Thymus (tissue), 11 donors: Measurements from ENCODE around the gene C22orf31. TPM values are rescaled to one million over a fixed set of nuclear protein-coding genes. Genes with fewer than 3 reads are reported as not detected.
A peak's percentile ranks its signal among the peaks of the same experiment; 100 is the strongest.
"Not testable (repeated sequence)": the region's sequence is repeated elsewhere in the genome, so short reads cannot be mapped to it uniquely, and the experiment has no call there.

ENCODE experiments used
- DNase-seq, 9 donors: peaks; one replicate each; pipeline ENCODE4 v3.0.0-alpha.2; 2013; ENCODE audit warnings: low spot score in 9 of 9, low read depth in 6 of 9, missing footprints in 1 of 9
- H3K27ac ChIP-seq, 2 donors: one replicate each; pipeline ENCODE4 v1.5.1; 2013; ENCODE audit warnings: control low read depth in 1 of 2, low read depth in 1 of 2, low read length in 1 of 2, mild to moderate bottlenecking in 1 of 2, moderate library complexity in 1 of 2
- H3K27me3 ChIP-seq, 2 donors: one replicate each; pipeline ENCODE4 v1.5.1; 2013; ENCODE audit warnings: low read length in 1 of 2; ENCODE audit not compliant: control insufficient read depth in 2 of 2, insufficient read depth in 1 of 2
- H3K36me3 ChIP-seq, 2 donors: one replicate each; pipeline ENCODE4 v1.5.1; 2013; ENCODE audit warnings: low read length in 1 of 2, mild to moderate bottlenecking in 1 of 2, moderate library complexity in 1 of 2; ENCODE audit not compliant: control insufficient read depth in 2 of 2, insufficient read depth in 2 of 2
- H3K4me1 ChIP-seq, 2 donors: one replicate each; pipeline ENCODE4 v1.5.1; 2013; ENCODE audit warnings: low read length in 2 of 2; ENCODE audit not compliant: control insufficient read depth in 2 of 2, insufficient read depth in 2 of 2
- H3K4me3 ChIP-seq, 2 donors: one replicate each; pipeline ENCODE4 v1.5.1; 2013; ENCODE audit warnings: low read length in 2 of 2, control low read depth in 1 of 2, mild to moderate bottlenecking in 1 of 2
- H3K9me3 ChIP-seq, 2 donors: one replicate each; pipeline ENCODE4 v1.5.1; 2013; ENCODE audit warnings: low read length in 1 of 2, mild to moderate bottlenecking in 1 of 2; ENCODE audit not compliant: control insufficient read depth in 2 of 2, insufficient read depth in 1 of 2
- WGBS: extraction: QIAGEN DNeasy Blood & Tissue Kit; methylation state at CpG from one replicate; pipeline ENCODE4 v1.1.7; 2013; 5-methylcytosine and 5-hydroxymethylcytosine counted together
- polyA plus RNA-seq: library from polyadenylated mRNA; stranded (reverse); fragments of 200-250 nt; gene quantifications from one replicate; pipeline ENCODE4 v1.2.3, GENCODE V29; 2013
- total RNA-seq: library from RNA; stranded (reverse); fragments of 120-200 nt; gene quantifications from one replicate; pipeline ENCODE4 v1.2.4, GENCODE V29; 2013
- donor health status: healthy.

The C22orf31 gene
- total and polyA plus RNA-seq, 2 donors, result 0.80 to 1.7 TPM

DNA sequence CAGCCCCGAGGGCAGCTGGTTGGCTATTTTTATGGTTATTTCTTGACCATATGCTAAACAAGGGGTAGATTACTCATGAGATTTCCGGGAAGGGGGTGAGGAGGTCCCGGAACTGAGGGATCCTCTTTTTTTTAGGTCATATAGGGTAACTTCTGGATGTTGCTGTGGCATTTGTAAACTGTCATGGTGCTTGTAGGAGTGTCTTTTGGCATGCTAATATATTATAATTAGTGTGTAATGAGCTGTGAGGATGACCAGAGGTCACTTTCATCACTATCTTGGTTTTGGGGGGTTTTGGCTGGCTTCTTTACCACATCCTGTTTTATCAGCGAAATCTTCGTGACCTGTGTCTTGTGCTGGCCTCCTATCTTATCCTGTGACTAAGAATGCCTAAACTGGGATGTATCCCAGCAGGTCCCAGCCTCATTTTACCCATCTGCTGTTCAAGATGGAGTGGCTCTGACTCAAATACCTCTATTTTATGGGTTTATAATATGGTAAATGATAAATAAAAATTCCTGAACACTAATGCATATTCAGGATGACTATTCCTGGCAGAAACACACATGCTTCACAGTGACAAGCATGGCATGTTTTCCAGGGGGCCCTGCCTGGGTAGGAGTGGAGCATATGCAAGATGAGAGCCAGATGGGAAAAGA lies 22.4 kb upstream of the C22orf31 start:
- Histone ChIP-seq H3K27me3 (no peaks in the 10 kb centered on the region), H3K4me1 (peaks cover 20 to 29% of the 10 kb centered on the region in 2 donors), H3K4me3 (no peak overlapping the region), H3K9me3 (no peaks in the 10 kb centered on the region), H3K36me3 (peaks cover 0 to 6% of the 10 kb centered on the region in 2 donors), H3K27ac (no peak overlapping the region)
- WGBS, result 87% methylated on average over 5 of the region's 5 CpGs
- no peak for DNase-seq

DNA sequence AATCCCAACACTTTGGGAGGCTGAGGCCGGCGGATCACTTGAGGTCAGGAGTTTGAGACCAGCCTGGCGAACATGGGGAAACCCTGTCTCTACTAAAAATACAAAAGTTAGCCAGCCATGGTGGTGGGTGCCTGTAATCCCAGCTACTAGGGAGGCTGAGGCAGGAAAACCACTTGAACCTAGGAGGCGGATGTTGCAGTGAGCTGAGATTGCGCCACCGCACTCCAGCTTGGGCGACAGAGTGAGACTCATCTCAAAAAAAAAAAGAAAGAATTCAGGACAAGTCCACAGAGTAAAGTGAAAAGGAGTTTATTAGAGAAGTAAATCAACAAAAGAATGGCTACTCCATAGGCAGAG lies 21.9 kb upstream of the C22orf31 start:
- H3K4me3 ChIP-seq, H3K9me3 ChIP-seq, H3K27ac ChIP-seq, DNase-seq, H3K27me3 ChIP-seq, H3K36me3 ChIP-seq: not testable (repeated sequence)
- 98% methylated on average over 7 of the region's 7 CpGs for WGBS
- H3K4me1 ChIP-seq, result peaks cover 23 to 34% of the 10 kb centered on the region in 2 donors

DNA sequence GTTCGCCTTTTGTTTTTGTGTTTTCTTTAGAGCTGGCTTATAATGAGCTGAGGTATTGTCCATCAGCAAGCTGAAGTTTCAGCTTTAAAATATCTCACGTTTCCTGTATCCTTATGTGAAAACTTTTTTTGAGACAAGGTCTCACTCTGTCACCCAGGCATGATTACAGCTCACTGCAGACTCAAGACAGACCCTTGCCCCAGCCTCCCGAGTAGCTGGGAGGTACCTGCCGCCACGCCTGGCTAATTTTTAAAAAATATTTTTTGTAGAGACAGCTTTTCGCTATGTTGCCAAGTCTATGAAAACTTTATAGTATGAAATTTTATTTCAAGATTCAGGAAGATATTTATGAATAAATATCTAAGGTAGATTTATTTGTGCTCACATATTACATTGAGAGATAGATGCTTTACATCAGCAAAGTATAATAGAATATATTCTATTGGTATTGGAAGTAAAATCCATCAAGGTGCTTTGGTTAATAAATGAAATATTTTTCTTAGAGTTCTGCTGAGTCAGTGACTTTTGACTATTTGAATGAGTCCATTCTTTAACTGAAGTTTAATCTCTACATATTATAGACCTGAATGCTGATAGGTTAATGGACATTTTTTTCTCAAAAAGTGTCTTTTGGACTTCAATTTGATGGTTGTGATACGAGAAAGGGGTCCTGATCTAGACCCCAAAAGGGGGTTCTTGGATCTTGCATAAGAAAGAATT lies 21.4 kb upstream of the C22orf31 start:
- no peak overlapping the region for H3K4me3 ChIP-seq
- H3K27me3 ChIP-seq, result no peaks in the 10 kb centered on the region
- DNase-seq, result no peak
- peaks cover 0 to 6% of the 10 kb centered on the region in 2 donors for H3K36me3 ChIP-seq
- WGBS, result 92% methylated on average over 7 of the region's 7 CpGs
- peaks cover 26 to 38% of the 10 kb centered on the region in 2 donors for H3K4me1 ChIP-seq
- H3K27ac ChIP-seq, result no peak overlapping the region
- no peaks in the 10 kb centered on the region for H3K9me3 ChIP-seq

DNA sequence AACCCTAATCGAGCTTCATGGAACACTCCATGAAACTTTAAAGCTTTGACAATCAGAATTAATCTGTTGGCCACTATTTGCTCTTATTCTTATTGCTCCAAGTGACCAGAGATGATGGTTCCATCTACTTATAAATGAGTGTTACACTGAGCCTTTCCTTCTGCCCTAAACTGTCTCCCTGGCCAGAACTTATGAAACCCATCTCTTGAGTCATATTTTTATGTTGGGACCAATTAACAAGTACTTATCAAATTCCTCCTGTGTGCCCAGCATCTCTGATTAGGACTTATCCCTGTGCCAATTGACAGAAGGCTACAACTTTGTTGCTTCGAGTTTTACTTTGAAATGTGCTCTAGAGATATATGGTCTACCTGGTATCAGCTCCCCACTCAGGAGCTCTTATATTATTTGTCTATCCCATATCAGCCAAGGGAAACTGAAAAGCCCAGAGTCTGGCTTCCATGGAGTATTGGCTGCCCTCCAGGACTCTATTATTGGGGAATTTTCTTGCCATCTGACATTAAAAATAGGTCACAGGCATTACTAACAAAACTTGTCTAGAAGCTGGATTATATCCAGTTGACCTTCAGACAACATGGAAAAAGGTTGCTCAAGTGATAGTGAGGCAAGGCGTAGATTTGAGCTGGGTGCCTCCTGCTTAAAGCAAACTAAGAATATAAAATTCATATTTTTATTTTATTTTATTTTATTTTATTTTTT lies 20.0 kb upstream of the C22orf31 start:
- no peaks in the 10 kb centered on the region for H3K27me3 ChIP-seq
- no peak overlapping the region for H3K27ac ChIP-seq
- 94% methylated on average over 3 of the region's 3 CpGs for WGBS

DNA sequence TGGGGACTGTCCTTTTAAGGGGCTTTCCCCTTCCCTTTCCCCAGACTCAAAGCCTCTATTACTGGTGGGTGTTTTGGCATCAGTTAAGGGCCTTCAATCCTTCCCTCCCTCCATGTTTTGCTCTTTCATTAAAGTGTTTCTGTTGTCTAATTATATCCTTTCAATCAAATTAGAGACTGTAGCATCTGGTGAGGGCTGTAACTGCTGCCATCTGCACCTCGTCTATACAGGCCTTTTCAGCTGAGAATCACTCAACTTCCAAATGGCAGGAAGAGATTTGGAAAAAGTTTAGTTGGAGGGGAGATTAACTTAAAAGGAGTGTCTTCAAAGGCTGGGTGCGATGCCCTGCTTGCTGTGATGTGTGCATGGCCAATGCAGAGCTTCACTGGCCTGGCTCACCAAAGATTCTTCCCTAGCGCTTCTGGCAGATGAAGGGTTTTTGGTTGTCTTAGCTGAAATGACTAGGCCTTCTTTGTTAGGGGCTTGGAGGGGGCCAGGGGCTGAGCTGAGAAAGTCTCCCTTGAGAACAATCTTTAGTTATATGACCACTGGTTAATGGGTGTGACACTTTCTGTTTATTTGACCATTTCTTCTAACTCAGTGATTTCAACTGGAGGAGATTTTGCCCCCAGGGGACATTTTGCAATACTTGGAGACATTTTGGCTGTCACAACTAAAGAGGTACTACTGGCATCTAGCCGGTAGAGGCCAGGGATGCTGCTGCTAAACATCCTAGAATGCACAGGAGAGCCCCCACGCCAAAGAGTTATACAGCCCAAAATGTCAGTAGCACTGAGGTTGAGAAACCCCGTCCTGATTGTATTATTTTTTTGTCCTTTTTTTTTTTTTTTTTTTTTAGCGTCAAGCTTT lies 18.7 kb upstream of the C22orf31 start:
- H3K9me3 ChIP-seq, result no peaks in the 10 kb centered on the region
- no peaks in the 10 kb centered on the region for H3K27me3 ChIP-seq
- DNase-seq, result no peak
- H3K4me1 ChIP-seq, result peaks cover 34 to 54% of the 10 kb centered on the region in 2 donors
- WGBS, result 83% methylated on average over 7 of the region's 7 CpGs
- H3K27ac ChIP-seq, result peak overlapping the region in 1 of 2 donors; percentile 97
- H3K4me3 ChIP-seq, result no peak overlapping the region
- peaks cover 0 to 6% of the 10 kb centered on the region in 2 donors for H3K36me3 ChIP-seq

More for the DNA sequence above, 20.0 kb upstream of the C22orf31 start:
- Histone ChIP-seq H3K36me3 (peaks cover 0 to 6% of the 10 kb centered on the region in 2 donors), H3K4me3 (no peak overlapping the region), H3K4me1 (peaks cover 29 to 48% of the 10 kb centered on the region in 2 donors), H3K9me3 (no peaks in the 10 kb centered on the region)
- DNase-seq, result no peak

DNA sequence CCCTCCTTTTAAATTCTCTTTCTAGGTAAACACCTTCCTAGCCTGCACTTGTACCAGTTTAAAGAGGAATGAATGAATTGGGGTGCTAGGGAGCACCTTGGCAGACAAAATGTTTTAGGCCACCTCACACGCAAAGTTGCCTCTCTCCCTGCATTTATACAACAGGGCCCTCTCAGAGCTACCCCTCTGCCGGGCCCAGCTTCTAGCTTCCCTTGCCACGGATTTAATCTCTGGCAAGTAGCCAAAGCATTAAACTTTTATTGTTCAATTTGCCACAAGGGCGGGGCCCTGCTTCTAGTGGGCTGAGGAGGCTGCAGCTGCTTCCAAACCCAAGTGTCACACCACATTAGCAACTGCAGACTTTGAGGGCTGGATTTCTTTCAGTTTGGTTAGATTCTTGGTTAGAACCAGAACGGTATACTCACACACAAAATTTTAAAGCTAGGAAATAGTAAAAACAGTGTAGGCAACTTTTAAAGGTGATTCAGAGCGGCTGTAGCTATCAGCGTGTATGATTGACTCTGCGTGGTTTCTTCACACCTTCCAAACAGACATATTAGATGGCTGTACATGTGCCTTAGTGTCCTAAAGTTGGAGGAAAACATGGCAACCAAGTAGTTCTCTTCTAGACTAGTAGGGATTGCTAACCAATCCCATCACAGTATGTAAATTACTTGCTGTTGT lies 17.7 kb upstream of the C22orf31 start:
- Histone ChIP-seq H3K27me3 (peaks cover 0 to 8% of the 10 kb centered on the region in 2 donors), H3K4me3 (peak overlapping the region in 1 of 2 donors; percentile 23), H3K27ac (peak overlapping the region; percentile 65 to 97), H3K4me1 (peaks cover 44 to 63% of the 10 kb centered on the region in 2 donors), H3K9me3 (no peaks in the 10 kb centered on the region), H3K36me3 (peaks cover 0 to 6% of the 10 kb centered on the region in 2 donors)
- peak in 2 of 9 donors; percentile 47 to 73 for DNase-seq
- 23% methylated on average over 8 of the region's 8 CpGs for WGBS

DNA sequence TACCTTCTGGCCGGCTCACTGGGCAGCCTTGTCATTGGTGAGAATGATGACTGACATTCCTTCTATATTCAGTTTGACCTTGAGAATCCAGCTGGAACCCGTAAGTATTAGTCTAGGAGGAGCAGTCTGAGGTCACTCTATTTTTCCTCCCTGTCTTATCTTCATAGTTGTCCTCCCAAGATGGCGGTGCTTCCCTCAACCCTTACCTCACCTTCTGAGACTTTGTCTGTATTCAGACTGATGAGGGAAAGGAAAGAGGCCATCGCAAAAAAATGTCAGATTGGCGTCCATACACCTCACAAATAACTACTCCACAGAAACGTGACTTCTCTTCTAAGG lies 17.2 kb upstream of the C22orf31 start:
- Histone ChIP-seq H3K4me3 (no peak overlapping the region), H3K36me3 (peaks cover 0 to 6% of the 10 kb centered on the region in 2 donors), H3K27ac (peak overlapping the region; percentile 81 to 97), H3K9me3 (no peaks in the 10 kb centered on the region), H3K27me3 (peaks cover 0 to 13% of the 10 kb centered on the region in 2 donors), H3K4me1 (peaks cover 46 to 67% of the 10 kb centered on the region in 2 donors)
- no peak for DNase-seq
- 94% methylated on average over 6 of the region's 6 CpGs for WGBS
